Activated CD8-positive, alpha-beta memory T cell treated with anti-CD3 and anti-CD28 coated beads, Interleukin-2, amount 50 U/mL, for 24 hours (primary cell): ENCODE data around the gene CLMN.
A peak's percentile ranks its signal among the peaks of the same experiment; 100 is the strongest.
"Not testable (repeated sequence)": the region's sequence is repeated elsewhere in the genome, so short reads cannot be mapped to it uniquely, and the experiment has no call there.

Experiments
- DNase-seq: peaks from one replicate; pipeline ENCODE4 v3.0.0-alpha.2; 2020; ENCODE audit errors: extremely low read depth

CLMN gene

DNA sequence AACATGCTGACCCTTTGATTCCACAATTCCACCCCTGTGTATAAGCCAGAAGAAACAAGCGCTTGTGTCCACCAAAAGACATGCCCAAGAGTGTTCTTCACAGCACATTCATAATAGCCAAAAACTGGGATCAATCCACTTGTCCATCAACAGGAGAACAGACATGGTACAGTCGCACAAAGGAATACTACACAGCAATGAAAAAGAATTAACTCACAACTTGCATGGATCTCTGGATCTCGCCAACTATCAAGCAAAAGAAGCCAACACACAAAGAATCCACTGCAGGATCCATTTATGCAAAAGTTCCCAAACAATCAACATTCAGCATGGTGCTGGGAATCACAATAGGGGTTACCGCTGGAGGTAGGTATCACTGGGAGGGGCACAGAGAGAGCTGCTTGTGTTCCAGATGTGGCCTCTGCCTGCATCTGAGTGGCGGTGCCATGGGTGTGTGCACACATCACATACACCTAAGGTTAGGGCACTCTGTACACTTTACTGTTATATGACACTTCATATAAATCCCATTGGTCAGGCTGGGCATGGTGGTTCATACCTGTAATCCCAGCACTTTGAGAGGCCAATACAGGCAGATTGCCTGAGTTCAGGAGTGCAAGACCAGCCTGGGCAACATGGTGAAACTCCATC lies 30.9 kb downstream of the CLMN start:
- DNase-seq = no peak

DNA sequence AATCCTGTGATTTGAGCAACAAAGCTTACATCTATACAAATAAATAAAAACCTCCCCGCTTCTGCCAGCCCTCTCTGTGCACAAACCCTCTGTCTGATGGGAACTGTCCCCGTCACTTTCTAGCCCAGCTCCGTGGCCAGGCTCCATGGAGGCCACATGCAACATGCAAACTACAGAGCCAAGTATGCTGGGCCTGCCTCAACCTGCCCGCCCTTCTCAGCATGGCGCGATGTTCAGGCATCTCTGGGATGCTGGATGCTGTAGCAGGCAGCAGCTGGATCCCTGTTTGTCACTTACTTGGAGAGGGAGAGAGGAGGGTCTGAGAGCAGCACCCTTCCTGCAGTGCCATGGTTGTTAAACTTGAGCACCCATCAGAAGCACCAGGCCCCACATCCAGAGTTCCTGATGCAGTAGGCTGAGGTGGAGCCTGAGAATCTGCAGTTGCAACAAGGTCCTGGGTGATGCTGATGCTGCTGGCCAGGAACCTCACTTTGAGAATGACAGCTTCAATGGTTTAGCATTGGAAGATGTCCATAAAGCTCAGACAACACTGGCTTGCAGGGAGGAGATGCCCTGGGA lies 32.4 kb downstream of the CLMN start:
- DNase-seq = no peak

DNA sequence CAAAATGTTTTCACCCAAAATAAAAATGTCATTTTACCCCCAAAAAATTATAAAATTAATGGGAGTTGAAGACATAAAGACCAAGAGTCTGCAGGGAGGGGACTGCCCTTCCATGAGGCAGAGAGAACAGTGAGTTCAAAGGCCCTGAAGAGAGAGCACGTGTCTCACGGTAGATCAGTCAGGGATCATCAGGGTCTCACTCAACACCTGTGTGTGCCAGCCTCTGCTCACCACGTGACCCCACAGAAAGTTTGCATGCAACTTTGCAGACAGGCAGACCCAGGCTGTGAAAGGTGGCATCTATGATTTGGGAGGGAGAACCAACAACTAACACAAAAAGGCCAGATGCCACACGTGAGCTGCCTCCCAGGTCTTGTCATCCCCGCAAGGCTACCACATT lies 33.1 kb downstream of the CLMN start:
- no peak for DNase-seq

DNA sequence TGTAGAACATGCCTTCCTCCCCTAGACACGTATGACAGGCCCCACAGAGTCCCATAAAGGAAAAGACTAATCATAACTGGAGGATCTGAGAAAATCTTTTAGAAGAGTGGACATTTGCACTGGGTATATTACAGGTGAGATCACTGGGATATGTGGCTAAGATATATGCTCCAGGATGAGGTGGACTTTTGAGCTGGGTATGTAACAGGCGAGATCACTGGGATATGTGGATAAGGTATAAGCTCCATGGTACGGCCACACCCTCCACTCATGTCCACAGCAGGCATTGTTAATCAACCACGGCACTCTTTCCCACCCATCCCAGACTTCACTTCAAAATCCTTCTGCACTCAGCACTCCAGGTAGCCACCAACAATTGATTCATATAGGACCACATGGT lies 34.1 kb downstream of the CLMN start:
- no peak for DNase-seq

DNA sequence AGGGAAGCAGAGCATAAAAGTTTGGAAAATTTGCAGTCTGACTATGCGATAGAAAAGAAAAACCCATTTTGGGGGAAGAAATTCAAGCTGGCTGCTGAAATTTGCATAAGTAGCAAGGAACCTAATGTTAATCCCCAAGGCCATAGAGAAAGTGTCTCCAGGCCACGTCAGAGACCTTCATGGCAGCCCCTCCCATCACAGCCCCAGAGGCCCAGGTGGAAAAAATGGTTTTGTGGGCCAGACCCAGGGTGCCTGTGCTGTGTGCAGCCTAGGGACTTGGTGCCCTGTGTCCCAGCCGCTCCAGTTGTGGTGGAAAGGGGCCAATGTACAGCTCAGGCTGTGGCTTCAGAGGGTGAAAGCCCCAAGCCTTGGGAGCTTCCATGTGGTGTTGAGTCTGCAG lies 35.9 kb downstream of the CLMN start:
- not testable (repeated sequence) for DNase-seq

DNA sequence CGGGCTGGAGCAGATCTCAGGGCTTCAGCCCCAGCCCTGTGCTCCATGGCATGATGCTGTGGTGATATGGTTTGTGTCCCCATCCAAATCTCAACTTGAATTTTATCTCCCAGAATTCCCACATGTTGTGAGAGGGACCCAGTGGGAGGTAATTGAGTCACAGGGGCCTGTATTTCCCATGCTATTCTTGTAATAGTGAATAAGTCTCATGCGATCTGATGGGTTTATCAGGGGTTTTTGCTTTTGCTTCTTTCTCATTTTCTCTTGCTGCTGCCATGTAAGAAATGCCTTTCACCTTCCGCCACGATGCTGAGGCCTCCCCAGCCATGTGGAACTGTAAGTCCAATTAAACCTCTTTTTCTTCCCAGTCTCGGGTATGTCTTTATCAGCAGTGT lies 36.7 kb downstream of the CLMN start:
- not testable (repeated sequence) for DNase-seq

DNA sequence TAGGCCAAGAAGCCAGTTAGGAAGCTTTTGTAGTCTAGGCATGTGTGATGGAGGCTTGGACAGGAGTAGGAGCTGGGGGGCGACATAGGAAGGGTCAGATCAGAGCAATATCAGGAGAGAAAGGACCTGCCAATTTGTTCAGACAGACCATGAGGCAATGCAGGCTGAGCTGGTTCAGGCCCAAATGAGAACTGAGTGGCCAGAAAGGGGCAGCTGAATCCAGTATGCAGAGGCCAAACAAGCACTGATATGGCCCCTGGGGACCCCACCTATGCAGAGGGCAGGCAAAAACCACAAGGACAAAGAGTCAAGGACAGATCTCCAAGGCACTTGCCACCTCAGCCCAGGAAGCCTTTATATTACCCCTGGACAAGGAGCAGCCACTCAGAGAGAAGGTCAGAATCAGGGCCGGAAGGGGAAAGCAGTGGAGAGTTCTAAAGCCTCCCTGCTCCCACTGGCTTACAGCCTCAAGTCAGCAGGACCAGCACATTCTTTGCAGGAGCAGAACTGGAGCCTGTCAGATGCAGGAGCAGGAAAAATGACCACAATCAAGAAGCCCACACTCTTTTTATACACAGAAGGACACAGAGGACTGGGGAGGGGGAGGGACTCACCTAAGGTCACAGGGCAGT lies 37.2 kb downstream of the CLMN start:
- DNase-seq = no peak

DNA sequence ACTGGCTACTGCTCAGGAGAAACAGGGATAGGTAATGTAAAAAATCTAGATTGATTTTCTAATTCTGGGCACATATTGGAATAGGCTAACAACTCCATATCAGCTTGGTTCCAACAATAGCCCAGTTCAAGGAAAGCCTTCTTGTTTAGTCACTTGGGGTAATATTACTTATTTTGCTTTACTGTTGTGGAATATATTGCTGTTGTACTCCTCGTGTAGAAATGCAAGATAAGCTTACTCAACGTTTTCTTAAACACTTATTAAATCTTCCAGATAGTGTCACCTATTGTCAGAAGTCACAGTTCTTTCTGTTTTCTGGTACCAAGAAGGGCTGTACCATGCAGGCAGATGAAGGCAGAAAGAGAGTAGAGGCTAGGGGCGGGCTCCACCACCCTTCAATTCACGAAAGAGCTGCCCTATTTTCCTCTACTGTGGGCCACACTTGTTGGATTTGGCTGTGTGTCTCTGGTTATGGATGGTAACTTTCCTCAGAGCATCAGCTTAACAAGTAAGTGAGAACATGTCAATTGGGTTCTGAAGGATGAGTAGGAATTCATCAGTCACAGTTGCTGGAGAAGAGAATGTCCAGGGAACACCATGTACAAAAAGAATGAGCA lies 38.0 kb downstream of the CLMN start:
- DNase-seq = no peak

DNA sequence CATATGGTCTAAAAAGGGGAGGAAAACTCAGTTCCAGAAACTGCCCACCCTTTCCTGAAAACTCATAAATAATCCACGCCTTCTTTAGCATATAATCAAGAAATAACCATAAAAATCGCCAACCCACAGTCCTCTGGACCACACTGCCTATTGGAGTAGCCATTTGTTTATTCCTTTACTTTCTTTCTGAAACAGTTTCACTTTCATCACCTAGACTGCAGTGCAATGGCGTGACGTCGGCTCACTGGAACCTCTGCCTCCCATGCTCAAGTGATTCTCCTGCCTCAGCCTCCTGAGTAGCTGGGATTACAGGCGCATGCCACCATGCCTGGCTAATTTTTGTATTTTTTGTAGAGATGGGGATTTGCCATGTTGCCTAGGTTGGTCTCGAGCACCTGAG lies 44.2 kb downstream of the CLMN start:
- DNase-seq = no peak

DNA sequence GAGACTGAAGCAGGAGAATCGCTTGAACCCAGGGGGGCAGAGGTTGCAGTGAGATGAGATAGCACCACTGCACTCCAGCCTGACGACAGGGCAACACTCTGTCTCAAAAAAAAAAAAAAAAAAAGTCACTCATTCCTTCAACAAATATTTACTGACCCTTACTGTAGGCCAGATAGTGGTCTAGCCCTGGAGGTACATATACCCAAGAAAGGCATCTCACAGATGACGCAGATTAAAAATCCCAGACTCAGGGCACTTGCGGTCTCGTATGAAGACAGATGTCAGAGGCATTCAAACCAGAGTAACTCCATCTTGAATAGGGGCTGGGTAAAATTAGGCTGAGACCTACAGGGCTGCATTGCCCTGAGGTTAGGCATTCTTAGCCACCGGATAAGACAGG lies 44.8 kb downstream of the CLMN start:
- DNase-seq = no peak

DNA sequence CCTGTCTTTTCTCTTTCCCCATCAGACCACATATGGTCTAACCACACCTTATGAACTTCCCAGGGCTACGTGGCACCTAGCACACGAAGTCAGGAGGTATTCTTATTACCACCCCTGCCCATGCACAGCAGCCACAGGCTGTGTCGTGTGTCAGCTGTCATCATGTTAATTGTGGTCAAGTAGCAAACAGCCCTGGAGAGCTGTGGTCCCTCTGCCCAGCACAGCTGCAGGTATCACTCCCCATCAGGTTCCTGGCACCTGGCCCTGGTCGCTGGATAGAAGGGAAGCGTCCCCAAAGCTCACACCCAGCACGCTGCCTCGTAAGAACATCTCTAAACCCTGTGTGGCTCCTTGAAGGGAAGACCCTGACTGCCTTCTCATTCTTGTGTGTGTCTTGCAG lies 45.4 kb downstream of the CLMN start:
- no peak for DNase-seq

DNA sequence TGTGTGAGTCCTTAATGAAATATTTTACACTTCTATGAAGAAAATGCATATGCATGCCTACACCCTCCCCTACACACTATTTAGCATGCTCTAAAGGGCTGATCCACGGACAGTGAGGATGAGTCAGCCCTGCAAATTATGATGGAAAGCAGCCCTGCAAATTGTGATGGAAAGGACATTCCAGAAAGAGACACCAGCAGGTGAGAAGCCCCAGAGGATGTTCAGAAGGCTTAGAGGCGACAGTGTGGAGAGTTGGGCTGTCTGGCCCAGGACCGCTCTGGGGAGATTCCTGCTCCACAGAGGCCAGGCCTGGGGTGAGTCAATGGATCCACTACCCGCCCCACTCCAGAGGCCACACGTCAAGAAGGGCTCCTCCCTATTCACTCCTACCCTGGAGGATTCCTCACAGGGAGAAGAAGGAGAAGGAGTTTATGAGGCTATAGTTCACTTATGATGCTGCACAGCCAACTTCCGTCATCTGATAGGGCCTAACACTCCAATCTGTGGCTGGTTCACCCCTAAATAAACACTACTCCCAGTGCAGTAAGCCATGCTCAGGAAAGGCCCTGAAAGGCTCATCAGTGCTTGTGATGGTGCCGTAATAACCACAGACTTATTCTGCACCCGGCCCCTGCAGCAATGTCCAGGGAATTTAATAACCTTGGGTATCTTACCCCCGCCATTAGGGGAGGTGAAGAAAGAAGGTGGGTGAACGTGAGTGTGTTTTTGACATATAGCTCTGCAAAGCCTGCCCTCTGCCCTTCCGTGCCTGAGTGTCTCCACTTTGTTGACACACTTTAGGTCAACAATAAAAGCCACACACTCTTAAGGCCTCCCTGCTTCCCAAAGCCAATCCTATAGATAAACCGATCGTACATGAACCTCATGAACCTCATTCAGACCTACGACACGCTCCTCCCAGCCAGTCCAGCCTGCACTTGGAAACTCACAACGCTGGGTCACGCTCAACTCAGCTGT lies 46.4 kb downstream of the CLMN start:
- DNase-seq = no peak

DNA sequence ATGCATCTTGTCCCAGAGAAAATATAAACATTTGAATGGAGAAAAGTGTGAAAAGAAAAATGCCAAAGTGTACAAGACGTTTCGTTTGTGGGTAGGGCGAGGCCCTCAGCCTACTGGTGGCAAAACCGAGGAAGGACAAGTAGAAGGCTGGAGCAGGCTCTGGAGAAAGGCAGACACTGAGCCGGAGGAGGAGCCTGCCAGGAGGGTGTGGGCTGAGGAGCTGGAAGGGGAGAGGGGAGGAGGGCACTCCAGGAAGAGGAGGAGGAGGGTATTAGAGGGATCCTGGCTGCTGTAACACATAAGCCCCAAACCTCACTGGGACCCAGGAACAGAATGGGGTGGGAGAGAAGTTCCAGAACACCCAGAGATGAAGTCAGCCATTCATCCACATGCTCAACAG lies 47.7 kb downstream of the CLMN start:
- DNase-seq = no peak

DNA sequence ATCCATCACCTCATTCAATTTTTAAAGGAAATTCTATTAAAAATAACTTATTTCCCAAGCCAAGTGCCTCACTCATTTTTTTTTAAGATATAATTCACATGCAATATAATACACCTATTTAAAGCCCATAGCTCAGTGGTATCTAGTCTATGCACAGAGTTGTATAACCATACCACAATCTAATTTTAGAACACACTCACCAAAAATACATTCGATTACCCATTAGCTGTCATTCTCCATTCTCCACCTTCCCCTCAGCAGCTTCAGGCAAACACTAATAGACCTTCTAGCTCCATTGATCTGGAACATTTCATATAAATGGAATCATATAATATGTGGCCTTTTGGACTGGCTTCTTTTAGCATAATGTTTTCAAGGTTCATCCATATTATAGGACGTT lies 49.5 kb downstream of the CLMN start:
- DNase-seq = no peak

DNA sequence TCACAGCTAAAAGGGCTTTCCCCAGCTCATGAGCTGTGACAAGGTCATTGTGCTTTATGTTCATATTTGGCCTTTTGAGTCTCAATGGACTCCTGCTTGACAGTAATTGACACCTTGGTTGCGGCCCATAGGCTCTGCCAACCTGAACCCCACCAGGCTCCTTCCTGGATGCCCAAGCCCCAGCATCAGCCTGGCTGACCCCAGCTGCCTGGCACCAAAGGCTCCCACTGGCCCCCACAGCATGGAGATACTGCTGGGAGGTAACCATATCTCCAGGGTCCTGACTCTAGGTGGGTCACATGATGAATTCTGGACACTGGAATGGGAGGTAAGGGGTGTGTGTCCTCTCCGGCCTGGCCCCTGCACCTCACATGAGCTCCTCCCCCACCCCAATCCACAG lies 50.2 kb downstream of the CLMN start:
- no peak for DNase-seq

DNA sequence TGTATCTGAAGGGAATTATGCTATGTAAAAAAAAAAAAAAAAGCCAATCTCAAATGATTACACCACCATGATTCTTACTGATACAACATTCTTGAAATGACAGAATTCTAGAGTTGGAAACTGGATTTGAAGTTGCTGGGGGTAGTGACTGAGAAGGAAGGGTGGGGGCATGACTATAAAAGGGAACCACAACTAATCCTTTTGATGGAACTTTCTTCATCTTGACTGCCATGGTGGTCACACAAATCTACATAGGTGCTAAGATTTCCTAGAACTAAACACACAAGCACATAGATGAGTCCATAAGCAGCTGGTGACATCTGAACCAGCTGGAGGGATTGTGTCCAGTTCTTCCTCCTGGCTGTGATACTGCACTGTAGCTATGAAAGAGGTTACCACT lies 51.4 kb downstream of the CLMN start:
- DNase-seq = no peak

DNA sequence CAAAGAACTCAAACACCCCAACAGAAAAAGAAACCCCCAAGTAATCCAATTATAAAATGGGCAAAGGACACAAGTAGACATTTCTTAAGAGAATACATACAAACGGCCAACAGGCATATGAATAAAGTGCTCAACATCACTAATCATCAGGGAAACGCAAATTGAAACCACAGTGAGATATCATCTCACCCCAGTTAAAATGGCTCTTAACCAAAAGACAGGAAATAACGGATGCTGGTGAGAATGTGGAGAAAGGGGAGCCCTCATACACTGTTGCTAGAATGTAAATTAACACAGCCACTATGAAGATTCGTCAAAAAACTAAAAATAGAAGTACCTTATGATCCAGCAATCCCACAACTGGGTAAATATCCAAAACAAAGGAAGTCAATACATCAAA lies 52.4 kb downstream of the CLMN start:
- DNase-seq = no peak

DNA sequence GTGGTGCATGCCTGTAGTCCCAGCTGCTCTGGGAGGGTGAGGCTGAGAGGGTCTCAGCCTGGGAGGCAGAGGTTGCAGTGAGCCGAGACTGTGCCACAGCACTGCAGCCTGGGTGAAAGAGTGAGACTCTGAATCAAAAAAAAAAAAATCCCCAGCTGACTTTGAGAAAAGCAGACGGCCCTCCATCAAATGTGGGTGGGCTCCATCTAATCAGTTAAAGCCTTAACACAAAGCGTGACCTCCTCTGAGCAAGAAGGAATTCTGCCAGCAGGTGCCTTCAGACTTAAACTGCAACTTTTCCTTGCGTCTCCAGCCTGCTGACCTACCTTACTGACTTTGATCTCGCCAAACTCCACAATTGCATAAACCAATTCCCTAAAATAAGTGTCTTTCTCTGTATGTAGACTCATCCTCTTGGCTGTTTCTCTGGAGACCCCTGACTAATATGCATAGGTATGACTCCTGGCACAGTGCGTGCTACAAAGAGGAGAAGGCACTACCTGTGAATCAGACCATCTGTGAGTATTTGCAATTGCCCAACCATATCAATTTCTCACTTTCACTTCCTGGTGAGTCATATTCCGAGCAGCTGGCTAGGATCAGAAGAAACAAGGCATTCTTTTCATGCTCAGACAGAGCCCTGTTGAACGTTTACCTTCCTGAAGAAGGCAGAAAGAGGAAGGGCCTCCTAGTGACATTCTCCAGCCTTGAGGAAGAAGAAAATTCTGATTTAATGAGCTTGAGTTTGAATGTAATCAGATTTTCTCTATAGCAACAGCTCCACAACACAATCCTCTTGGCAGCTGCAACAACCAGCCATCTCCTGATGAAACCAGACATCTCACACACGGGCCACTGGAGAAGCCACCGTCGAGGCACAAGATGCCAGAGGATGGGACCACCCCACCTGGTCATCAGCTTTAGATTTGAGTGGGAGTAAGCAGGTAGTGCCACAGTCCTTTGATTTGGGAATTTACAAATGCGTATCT lies 54.3 kb downstream of the CLMN start:
- peak; percentile 10 for DNase-seq

DNA sequence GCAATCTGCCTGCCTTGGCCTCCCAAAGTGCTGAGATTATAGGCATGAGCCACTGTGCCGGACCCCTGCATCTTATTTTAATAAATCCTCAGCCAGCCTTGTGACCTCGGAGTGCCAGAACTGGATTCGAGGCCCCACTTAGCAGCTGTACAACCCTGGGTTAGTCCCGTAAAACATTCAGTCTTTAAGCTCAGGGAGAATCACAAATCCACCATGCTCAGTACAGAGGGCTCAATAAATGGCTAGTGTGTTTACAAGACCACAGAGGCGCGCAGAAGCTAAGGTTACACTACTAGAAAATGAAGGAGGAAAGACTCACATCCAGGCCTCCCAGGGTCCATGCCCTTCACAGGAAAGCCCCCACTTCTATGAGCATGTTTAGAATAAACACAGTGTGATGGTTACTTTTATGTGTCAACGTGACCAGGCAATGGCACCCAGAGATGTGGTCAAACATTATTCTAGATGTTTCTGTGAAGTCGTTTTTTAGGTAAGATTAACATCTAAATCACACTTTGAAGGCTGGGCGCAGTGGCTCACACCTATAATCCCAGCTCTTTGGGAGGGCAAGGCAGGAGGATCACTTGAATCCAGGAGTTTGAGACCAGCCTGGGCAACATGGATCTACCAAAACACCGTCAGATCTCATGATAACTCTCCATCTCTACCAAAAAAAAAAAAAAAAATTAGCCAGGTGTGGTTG lies 55.3 kb downstream of the CLMN start:
- DNase-seq = no peak
